Tibial nerve (tissue), 4 donors: ENCODE measurements around the gene RUNDC3A. TPM values are rescaled to one million over a fixed set of nuclear protein-coding genes. Genes with fewer than 3 reads are reported as not detected.

Source experiments
- DNase-seq, 2 donors: peaks; one replicate each; pipeline ENCODE4 v3.0.0-alpha.2; 2019; ENCODE audit warnings: low spot score in 2 of 2
- H3K27ac ChIP-seq, 4 donors: fragments of 200-600 bp; sonication (generic) in 3 of 4; one replicate each; pipeline ENCODE4 v1.5.1; 2017 to 2019; ENCODE audit warnings: mild to moderate bottlenecking in 1 of 4
- H3K27me3 ChIP-seq, 2 donors: fragments of 200-600 bp; sonication (generic) in 1 of 2; one replicate each; pipeline versions ENCODE4 v1.5.1 to v1.6.0; 2017 to 2019
- H3K36me3 ChIP-seq, 3 donors: fragments of 200-600 bp; sonication (generic); one replicate each; pipeline ENCODE4 v1.5.1; 2018 to 2019
- H3K4me1 ChIP-seq, 4 donors: fragments of 200-600 bp; sonication (generic) in 3 of 4; one replicate each; pipeline ENCODE4 v1.5.1; 2017 to 2019
- H3K4me3 ChIP-seq, 4 donors: fragments of 200-600 bp; sonication (generic) in 3 of 4; one replicate each; pipeline ENCODE4 v1.5.1; 2017 to 2019; ENCODE audit warnings: mild to moderate bottlenecking in 1 of 4, moderate library complexity in 1 of 4
- H3K9me3 ChIP-seq, 4 donors: fragments of 200-600 bp; sonication (generic) in 3 of 4; one replicate each; pipeline ENCODE4 v1.5.1; 2017 to 2019
- CTCF ChIP-seq, 5 experiments: fragments of 200-600 bp in 3 of 5; fragments of 450-650 bp in 2 of 5; sonication (generic) in 3 of 5; IDR thresholded peaks; one replicate each; pipeline ENCODE4 v1.5.1; 2016 to 2019; ENCODE audit warnings: antibody characterized with exemption in 5 of 5, mild to moderate bottlenecking in 3 of 5, moderate library complexity in 2 of 5
- EP300 ChIP-seq, 2 donors: sonication (generic); formaldehyde crosslinking; IDR thresholded peaks; one replicate each; pipeline ENCODE4 v1.6.1; 2017; ENCODE audit warnings: antibody characterized with exemption in 2 of 2, mild to moderate bottlenecking in 1 of 2
- POLR2A ChIP-seq, 2 donors: fragments of 450-650 bp; IDR thresholded peaks; one replicate each; pipeline ENCODE4 v1.6.1; 2017; ENCODE audit warnings: antibody characterized with exemption in 2 of 2, mild to moderate bottlenecking in 2 of 2, moderate library complexity in 2 of 2
- WGBS, 2 donors: methylation state at CpG; one replicate each; pipeline ENCODE4 v1.1.5; 2018; 5-methylcytosine and 5-hydroxymethylcytosine counted together
- total RNA-seq, 4 donors: library from RNA; depleted of rRNA; stranded (reverse); fragments of >200 nt; gene quantifications; one replicate each; pipeline ENCODE4 v1.1.0, GENCODE V29; 2016

RUNDC3A gene
- total RNA-seq, 4 donors from 2014 or later = not detected

- Histone ChIP-seq H3K36me3 (peaks cover 0 to 14% (median 0%) of the 10 kb centered on the region in 3 donors), H3K27me3 (peaks cover 3 to 64% of the 10 kb centered on the region in 2 donors), H3K27ac (no peak overlapping the region), H3K4me3 (peak overlapping the region in 2 of 4 donors; percentile 21 to 32), H3K4me1 (peaks cover 0 to 14% (median 3%) of the 10 kb centered on the region in 4 donors), H3K9me3 (no peaks in the 10 kb centered on the region)
- DNase-seq = no peak
- WGBS, 2 donors = 1 to 5% methylated on average over 25 to 28 of the region's 81 CpGs
- TF ChIP-seq POLR2A (IDR thresholded peaks at IDR 0.05) = no peak
- TF ChIP-seq EP300 (IDR thresholded peaks at IDR 0.05) = no peak
- TF ChIP-seq CTCF (IDR thresholded peaks at IDR 0.05) = no peak
These were observed 6.7 kb downstream of the RUNDC3A start for GRCh38 chr17:44314869-44315661.

- H3K4me3 ChIP-seq = no peak overlapping the region
- H3K27me3 ChIP-seq = peaks cover 3 to 64% of the 10 kb centered on the region in 2 donors
- 6 to 9% methylated on average over 38 of the region's 38 CpGs for WGBS, 2 donors
- TF ChIP-seq CTCF (IDR thresholded peaks at IDR 0.05) = no peak
- TF ChIP-seq EP300 (IDR thresholded peaks at IDR 0.05) = no peak
- TF ChIP-seq POLR2A (IDR thresholded peaks at IDR 0.05) = no peak
- peaks cover 0 to 24% (median 2%) of the 10 kb centered on the region in 3 donors for H3K36me3 ChIP-seq
- no peak for DNase-seq
- H3K4me1 ChIP-seq = peaks cover 0 to 14% (median 3%) of the 10 kb centered on the region in 4 donors
- no peaks in the 10 kb centered on the region for H3K9me3 ChIP-seq
- H3K27ac ChIP-seq = no peak overlapping the region
These were observed 7.6 kb downstream of the RUNDC3A start for GRCh38 chr17:44315760-44316731.

- H3K27ac ChIP-seq = no peak overlapping the region
- H3K36me3 ChIP-seq = peaks cover 0 to 39% (median 7%) of the 10 kb centered on the region in 3 donors
- H3K27me3 ChIP-seq = peaks cover 3 to 55% of the 10 kb centered on the region in 2 donors
- no peak overlapping the region for H3K4me3 ChIP-seq
- H3K4me1 ChIP-seq = peaks cover 0 to 18% (median 4%) of the 10 kb centered on the region in 4 donors
- H3K9me3 ChIP-seq = no peaks in the 10 kb centered on the region
- 80 to 83% methylated on average over 6 of the region's 6 CpGs for WGBS, 2 donors
- no peak for TF ChIP-seq EP300 (IDR thresholded peaks at IDR 0.05)
- no peak for TF ChIP-seq POLR2A (IDR thresholded peaks at IDR 0.05)
- no peak for TF ChIP-seq CTCF (IDR thresholded peaks at IDR 0.05)
- DNase-seq = no peak
These were observed 9.1 kb downstream of the RUNDC3A start for GRCh38 chr17:44317545-44317944.

GRCh38 chr17:44318077-44318892 lies 9.9 kb downstream of the RUNDC3A start:
- 80 to 86% methylated on average over 14 to 15 of the region's 15 CpGs for WGBS, 2 donors
- Histone ChIP-seq H3K27me3 (peaks cover 3 to 47% of the 10 kb centered on the region in 2 donors), H3K9me3 (no peaks in the 10 kb centered on the region), H3K4me1 (peaks cover 0 to 25% (median 10%) of the 10 kb centered on the region in 4 donors), H3K36me3 (peaks cover 0 to 41% (median 7%) of the 10 kb centered on the region in 3 donors), H3K4me3 (no peak overlapping the region), H3K27ac (no peak overlapping the region)
- TF ChIP-seq EP300 (IDR thresholded peaks at IDR 0.05) (no peak), POLR2A (IDR thresholded peaks at IDR 0.05) (no peak), CTCF (IDR thresholded peaks at IDR 0.05) (no peak)
- no peak for DNase-seq
